ENCODE results near the gene MCL1. TPM values are rescaled to one million over a fixed set of nuclear protein-coding genes. Genes with fewer than 3 reads are reported as not detected.

The MCL1 gene
- total RNA-seq, 1 experiment from 2014 or later, result 165 TPM

- Histone ChIP-seq H3K27me3 (ENCODE audit: control insufficient read depth, insufficient read depth, low read length) (no peaks in the 10 kb centered on the region; the same call in 1 of the 2 replicates), H3K4me3 (ENCODE audit: insufficient read depth, low read depth, low read length) (no peak overlapping the region), H3K36me3 (replicated peaks; ENCODE audit: control insufficient read depth, insufficient read depth, low read length) (no peaks in the 10 kb centered on the region)
- DNase-seq, result peak; percentile 9
Measured at GRCh38 chr1:150535511-150536287, 43.7 kb downstream of the MCL1 start.

- Histone ChIP-seq H3K4me3 (ENCODE audit: insufficient read depth, low read depth, low read length) (no peak overlapping the region), H3K27me3 (ENCODE audit: control insufficient read depth, insufficient read depth, low read length) (no peaks in the 10 kb centered on the region; the same call in 1 of the 2 replicates), H3K36me3 (replicated peaks; ENCODE audit: control insufficient read depth, insufficient read depth, low read length) (no peaks in the 10 kb centered on the region)
- DNase-seq, result peak; percentile 34
Measured at GRCh38 chr1:150534002-150534401, 45.4 kb downstream of the MCL1 start.

DNA sequence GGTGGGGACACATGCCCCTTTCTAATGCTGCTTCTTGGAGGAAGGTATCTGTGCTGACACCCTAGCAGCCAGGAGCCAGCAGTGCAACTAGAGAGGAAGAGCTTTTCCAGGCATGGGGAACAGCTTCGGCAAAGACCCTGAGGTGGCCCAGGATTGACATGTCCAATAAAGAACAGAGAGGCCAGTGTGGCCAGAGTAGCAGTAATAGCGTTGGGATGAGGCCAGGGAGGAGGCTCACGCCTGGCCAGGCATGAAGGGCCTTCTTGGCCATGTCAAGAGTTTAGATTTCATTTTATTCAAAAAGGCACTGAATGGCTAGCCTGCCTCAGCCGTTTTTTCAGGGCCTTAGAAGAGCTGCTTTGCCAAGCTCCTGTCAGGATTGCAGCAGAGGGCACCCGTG is 46.5 kb downstream of the MCL1 start:
- no peaks in the 10 kb centered on the region for H3K27me3 ChIP-seq (ENCODE audit: control insufficient read depth, insufficient read depth, low read length)
- H3K36me3 ChIP-seq (replicated peaks; ENCODE audit: control insufficient read depth, insufficient read depth, low read length), result no peaks in the 10 kb centered on the region
- no peak overlapping the region for H3K4me3 ChIP-seq (ENCODE audit: insufficient read depth, low read depth, low read length)
- no peak for DNase-seq

- Histone ChIP-seq H3K36me3 (replicated peaks; ENCODE audit: control insufficient read depth, insufficient read depth, low read length) (no peaks in the 10 kb centered on the region), H3K4me3 (ENCODE audit: insufficient read depth, low read depth, low read length) (no peak overlapping the region), H3K27me3 (ENCODE audit: control insufficient read depth, insufficient read depth, low read length) (no peaks in the 10 kb centered on the region)
- peak; percentile 11 for DNase-seq
Measured at GRCh38 chr1:150530491-150531159, 48.8 kb downstream of the MCL1 start.

- DNase-seq, result no peak
- no peaks in the 10 kb centered on the region for H3K27me3 ChIP-seq (ENCODE audit: control insufficient read depth, insufficient read depth, low read length)
- no peak overlapping the region for H3K4me3 ChIP-seq (ENCODE audit: insufficient read depth, low read depth, low read length)
- no peaks in the 10 kb centered on the region for H3K36me3 ChIP-seq (replicated peaks; ENCODE audit: control insufficient read depth, insufficient read depth, low read length)
Measured at GRCh38 chr1:150529017-150529416, 50.4 kb downstream of the MCL1 start.

- no peak overlapping the region for H3K4me3 ChIP-seq (ENCODE audit: insufficient read depth, low read depth, low read length)
Measured at GRCh38 chr1:150528196-150528595, 51.2 kb downstream of the MCL1 start.

DNA sequence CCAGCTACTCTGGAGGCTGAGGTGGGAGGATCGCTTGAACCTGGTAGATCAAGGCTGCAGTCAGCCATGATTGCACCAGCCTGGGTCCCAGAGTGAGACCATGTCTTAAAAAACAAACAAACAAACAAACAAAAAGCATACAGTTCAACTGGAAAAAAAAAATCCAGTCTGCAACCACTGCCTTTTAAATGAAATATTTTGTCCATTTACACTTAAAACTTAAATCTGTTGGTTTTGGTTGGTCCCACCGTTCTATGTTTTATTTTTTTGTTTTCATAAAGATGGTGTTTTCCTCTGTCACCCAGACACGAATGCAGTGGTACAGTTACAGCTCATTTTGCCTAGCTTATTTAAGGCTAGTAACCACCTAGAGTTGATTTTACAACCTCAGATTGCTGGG is 54.1 kb downstream of the MCL1 start:
- no peak overlapping the region for H3K4me3 ChIP-seq (ENCODE audit: insufficient read depth, low read depth, low read length)
- H3K27me3 ChIP-seq (ENCODE audit: control insufficient read depth, insufficient read depth, low read length), result no peaks in the 10 kb centered on the region
- no peaks in the 10 kb centered on the region for H3K36me3 ChIP-seq (replicated peaks; ENCODE audit: control insufficient read depth, insufficient read depth, low read length)
- DNase-seq, result no peak

More at GRCh38 chr1:150528196-150528595, 51.2 kb downstream of the MCL1 start:
- H3K27me3 ChIP-seq (ENCODE audit: control insufficient read depth, insufficient read depth, low read length), result no peaks in the 10 kb centered on the region
- H3K36me3 ChIP-seq (replicated peaks; ENCODE audit: control insufficient read depth, insufficient read depth, low read length), result no peaks in the 10 kb centered on the region
- DNase-seq, result no peak

Other genes with a start within 250 kb of the MCL1 start
- 14.5 and 19.0 TPM in 2 replicates for gene RPRD2, start 215.5 kb downstream of the MCL1 start, total RNA-seq (2014; rRNA removed; shearing (Covaris generic))
- gene TARS2, start 92.2 kb downstream of the MCL1 start, total RNA-seq (2014; rRNA removed; shearing (Covaris generic)), result 65.3 and 76.9 TPM in 2 replicates
- 1.9 and 3.6 TPM in 2 replicates for gene ECM1, start 71.5 kb downstream of the MCL1 start, total RNA-seq (2014; rRNA removed; shearing (Covaris generic))
- 1.7 and 2.6 TPM in 2 replicates for gene FALEC, start 63.9 kb downstream of the MCL1 start, total RNA-seq (2014; rRNA removed; shearing (Covaris generic))
- 4.2 and 8.1 TPM in 2 replicates for gene ADAMTSL4, start 30.2 kb downstream of the MCL1 start, total RNA-seq (2014; rRNA removed; shearing (Covaris generic))
- gene ENSA, start 50.0 kb upstream of the MCL1 start, total RNA-seq (2014; rRNA removed; shearing (Covaris generic)), result 373 and 448 TPM in 2 replicates
- 24.0 and 33.5 TPM in 2 replicates for gene GOLPH3L, start 117.5 kb upstream of the MCL1 start, total RNA-seq (2014; rRNA removed; shearing (Covaris generic))
- 0.59 TPM in 1 of 2 replicates, not detected in the other for gene HORMAD1, start 141.3 kb upstream of the MCL1 start, total RNA-seq (2014; rRNA removed; shearing (Covaris generic))
- gene CTSS, start 186.2 kb upstream of the MCL1 start, total RNA-seq (2014; rRNA removed; shearing (Covaris generic)), result not detected in 2 replicates
- 170 and 277 TPM in 2 replicates for gene CTSK, start 228.7 kb upstream of the MCL1 start, total RNA-seq (2014; rRNA removed; shearing (Covaris generic))

All from H7 (cell line).